ENCODE results near the gene RANBP17. TPM values are rescaled to one million over a fixed set of nuclear protein-coding genes. Genes with fewer than 3 reads are reported as not detected.

Gene RANBP17
- total and polyA plus RNA-seq, 9 of the 15 experiments (the other 6 are each of a cell fraction or from before 2014, with no cell fraction given): not detected

DNA sequence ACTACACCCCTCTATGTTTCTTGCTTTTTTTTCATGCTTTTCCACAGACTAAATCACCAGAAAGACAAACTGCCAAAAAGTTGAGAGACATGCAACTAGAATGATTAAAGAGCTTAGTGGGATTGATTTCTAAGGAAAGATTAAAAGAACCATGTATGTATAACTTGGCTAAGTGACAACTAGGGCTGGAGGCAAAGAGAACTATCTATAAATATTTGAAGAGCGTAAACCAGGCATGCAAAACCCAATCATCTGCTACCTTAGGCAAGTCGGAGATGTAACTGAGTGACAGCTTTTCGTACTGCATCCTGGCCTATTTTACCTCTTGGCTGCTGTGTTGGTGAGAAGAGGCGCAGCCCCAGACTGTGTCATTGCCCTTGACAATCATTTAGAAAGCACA is 326.2 kb downstream of the RANBP17 start (continued):
- TF ChIP-seq RBM34 (IDR thresholded peaks at IDR 0.05; ENCODE audit: borderline replicate concordance, insufficient read depth, low read length): no peak
- no peak for TF ChIP-seq FOXA3 (CRISPR knock-in tag; conservative IDR thresholded peaks at IDR 0.05 in 1 of 2, IDR thresholded peaks at IDR 0.05 in 1 of 2)
- TF ChIP-seq, protein P1, sequence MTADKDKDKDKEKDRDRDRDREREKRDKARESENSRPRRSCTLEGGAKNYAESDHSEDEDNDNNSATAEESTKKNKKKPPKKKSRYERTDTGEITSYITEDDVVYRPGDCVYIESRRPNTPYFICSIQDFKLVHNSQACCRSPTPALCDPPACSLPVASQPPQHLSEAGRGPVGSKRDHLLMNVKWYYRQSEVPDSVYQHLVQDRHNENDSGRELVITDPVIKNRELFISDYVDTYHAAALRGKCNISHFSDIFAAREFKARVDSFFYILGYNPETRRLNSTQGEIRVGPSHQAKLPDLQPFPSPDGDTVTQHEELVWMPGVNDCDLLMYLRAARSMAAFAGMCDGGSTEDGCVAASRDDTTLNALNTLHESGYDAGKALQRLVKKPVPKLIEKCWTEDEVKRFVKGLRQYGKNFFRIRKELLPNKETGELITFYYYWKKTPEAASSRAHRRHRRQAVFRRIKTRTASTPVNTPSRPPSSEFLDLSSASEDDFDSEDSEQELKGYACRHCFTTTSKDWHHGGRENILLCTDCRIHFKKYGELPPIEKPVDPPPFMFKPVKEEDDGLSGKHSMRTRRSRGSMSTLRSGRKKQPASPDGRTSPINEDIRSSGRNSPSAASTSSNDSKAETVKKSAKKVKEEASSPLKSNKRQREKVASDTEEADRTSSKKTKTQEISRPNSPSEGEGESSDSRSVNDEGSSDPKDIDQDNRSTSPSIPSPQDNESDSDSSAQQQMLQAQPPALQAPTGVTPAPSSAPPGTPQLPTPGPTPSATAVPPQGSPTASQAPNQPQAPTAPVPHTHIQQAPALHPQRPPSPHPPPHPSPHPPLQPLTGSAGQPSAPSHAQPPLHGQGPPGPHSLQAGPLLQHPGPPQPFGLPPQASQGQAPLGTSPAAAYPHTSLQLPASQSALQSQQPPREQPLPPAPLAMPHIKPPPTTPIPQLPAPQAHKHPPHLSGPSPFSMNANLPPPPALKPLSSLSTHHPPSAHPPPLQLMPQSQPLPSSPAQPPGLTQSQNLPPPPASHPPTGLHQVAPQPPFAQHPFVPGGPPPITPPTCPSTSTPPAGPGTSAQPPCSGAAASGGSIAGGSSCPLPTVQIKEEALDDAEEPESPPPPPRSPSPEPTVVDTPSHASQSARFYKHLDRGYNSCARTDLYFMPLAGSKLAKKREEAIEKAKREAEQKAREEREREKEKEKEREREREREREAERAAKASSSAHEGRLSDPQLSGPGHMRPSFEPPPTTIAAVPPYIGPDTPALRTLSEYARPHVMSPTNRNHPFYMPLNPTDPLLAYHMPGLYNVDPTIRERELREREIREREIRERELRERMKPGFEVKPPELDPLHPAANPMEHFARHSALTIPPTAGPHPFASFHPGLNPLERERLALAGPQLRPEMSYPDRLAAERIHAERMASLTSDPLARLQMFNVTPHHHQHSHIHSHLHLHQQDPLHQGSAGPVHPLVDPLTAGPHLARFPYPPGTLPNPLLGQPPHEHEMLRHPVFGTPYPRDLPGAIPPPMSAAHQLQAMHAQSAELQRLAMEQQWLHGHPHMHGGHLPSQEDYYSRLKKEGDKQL (CRISPR knock-in tag; IDR thresholded peaks at IDR 0.05; ENCODE audit: borderline replicate concordance): no peak

GRCh38 chr5:171189442-171189841 is 327.6 kb downstream of the RANBP17 start:
- in situ Hi-C loops (cut with MboI) (no loop called here), intact Hi-C loops (cut with micrococcal nuclease) (no loop called here)
- FAIRE-seq (no peak), ATAC-seq (no peak), DNase-seq (ENCODE audit: extremely low read depth in 1 of 4, low spot score in 3 of 4) (no peak)
- Histone ChIP-seq H2AFZ (ENCODE audit: low read depth, low read length) (no peak overlapping the region), H3K27ac (ENCODE audit: extremely low read depth, low read depth, low read length) (no peak overlapping the region), H3K79me2 (ENCODE audit: control insufficient read depth, insufficient read depth, low read length) (no peaks in the 10 kb centered on the region), H3K4me2 (ENCODE audit: insufficient read depth, low read length) (no peak overlapping the region), H3K9me1 (ENCODE audit: control insufficient read depth, insufficient read depth, low read length) (no peaks in the 10 kb centered on the region), H3K9me3 (replicated peaks; ENCODE audit: control insufficient read depth, insufficient read depth, low read depth, low read length) (no peaks in the 10 kb centered on the region), H3K4me3 (no peak overlapping the region), H3K4me1 (replicated peaks in 1 of 2; ENCODE audit: control insufficient read depth in 2 of 2, insufficient read depth in 2 of 2, low read length in 2 of 2) (no peaks in the 10 kb centered on the region), H4K20me1 (replicated peaks; ENCODE audit: control insufficient read depth, insufficient read depth, low read length) (no peaks in the 10 kb centered on the region), H3K9ac (ENCODE audit: insufficient read depth in 1 of 2, low read depth in 2 of 2, low read length in 2 of 2) (no peak overlapping the region), H3K36me3 (ENCODE audit: control insufficient read depth, insufficient read depth, low read length) (no peaks in the 10 kb centered on the region), H3K27me3 (ENCODE audit: control insufficient read depth in 2 of 2, insufficient read depth in 2 of 2, low read length in 2 of 2) (no peaks in the 10 kb centered on the region)
- 0% methylated on average over 4 of the region's 4 CpGs for WGBS (ENCODE audit: insufficient coverage, low coverage, missing lambda C conversion rate)
- POLR2A ChIA-PET: no interaction called here
- CTCF ChIA-PET (ENCODE audit: low intra/inter-chr PET ratio): no interaction called here
- BruUV-seq (replicated peaks): no TSS peak
- TF ChIP-seq L3MBTL2 (IDR thresholded peaks at IDR 0.05) (no peak), REST (IDR thresholded peaks at IDR 0.05; ENCODE audit: borderline replicate concordance) (no peak), REST (CRISPR knock-in tag; IDR thresholded peaks at IDR 0.05; ENCODE audit: low read depth) (no peak), SMAD1 (IDR thresholded peaks at IDR 0.05; ENCODE audit: low read depth, low read length, partially characterized antibody) (no peak), ARID2 (IDR thresholded peaks at IDR 0.05) (no peak)

Measured in K562 (cell line).